Coronary artery (tissue), 2 donors: Measurements from ENCODE around the gene PRSS38.

ENCODE experiments used
- DNase-seq: peaks from one replicate; pipeline ENCODE4 v3.0.0-alpha.2; 2017; ENCODE audit warnings: low spot score
- H3K27ac ChIP-seq, 2 donors: fragments of 200-600 bp; sonication (generic); one replicate each; pipeline ENCODE4 v1.5.1; 2016 to 2019
- H3K4me3 ChIP-seq: fragments of 200-600 bp; sonication (generic); 2 replicates; pipeline ENCODE4 v1.5.1; 2016; ENCODE audit warnings: mild to moderate bottlenecking, moderate library complexity
- TF ChIP-seq, protein P1 (sequence below): fragments of 200-600 bp; sonication (generic); IDR thresholded peaks from one replicate; pipeline ENCODE4 v1.5.1; 2019; ENCODE audit warnings: antibody characterized with exemption

PRSS38 gene

DNA sequence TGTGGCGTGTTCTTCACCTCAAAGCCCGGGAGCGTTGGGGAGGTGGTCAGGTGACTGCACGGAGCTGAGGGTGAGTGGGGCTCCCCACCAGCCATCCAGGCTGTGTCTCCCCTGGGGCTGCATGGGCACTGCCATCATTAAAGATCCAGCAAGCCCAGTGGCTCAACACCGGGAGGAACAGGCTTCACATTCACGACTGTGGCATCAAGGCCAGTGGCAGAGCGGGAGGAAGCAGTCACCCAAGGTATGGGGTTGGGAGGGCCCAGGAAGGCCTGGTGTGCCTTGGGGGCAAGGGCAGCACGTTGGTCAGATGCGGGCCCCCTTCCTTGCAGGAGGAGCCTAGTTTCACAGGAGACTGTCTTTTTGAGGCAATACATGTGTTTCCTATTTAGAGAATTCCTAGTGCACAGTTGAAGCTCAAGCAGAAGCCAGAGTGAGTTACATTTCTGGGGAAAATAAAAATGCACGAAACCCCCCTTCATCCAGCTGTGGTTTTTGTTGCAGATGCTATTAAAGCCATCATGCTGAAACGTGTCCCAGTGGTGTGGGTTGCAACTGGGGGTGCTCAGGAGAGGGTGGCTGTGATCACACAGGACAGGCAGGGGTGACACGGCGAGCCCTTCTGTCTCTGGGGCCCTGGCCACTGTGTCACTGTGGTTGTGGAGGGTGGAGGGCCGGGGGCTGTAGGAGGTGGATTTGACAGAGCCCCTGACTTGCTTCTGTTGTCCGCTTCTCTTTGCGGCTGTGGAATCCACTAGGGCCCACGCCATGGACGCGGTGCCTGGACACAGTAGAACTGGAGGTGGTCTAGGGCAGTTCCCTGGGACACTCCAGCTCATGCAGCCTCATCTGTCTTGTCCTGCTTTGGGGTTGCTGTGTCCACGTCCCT, 46.2 kb upstream of the PRSS38 start:
- TF ChIP-seq, protein P1, sequence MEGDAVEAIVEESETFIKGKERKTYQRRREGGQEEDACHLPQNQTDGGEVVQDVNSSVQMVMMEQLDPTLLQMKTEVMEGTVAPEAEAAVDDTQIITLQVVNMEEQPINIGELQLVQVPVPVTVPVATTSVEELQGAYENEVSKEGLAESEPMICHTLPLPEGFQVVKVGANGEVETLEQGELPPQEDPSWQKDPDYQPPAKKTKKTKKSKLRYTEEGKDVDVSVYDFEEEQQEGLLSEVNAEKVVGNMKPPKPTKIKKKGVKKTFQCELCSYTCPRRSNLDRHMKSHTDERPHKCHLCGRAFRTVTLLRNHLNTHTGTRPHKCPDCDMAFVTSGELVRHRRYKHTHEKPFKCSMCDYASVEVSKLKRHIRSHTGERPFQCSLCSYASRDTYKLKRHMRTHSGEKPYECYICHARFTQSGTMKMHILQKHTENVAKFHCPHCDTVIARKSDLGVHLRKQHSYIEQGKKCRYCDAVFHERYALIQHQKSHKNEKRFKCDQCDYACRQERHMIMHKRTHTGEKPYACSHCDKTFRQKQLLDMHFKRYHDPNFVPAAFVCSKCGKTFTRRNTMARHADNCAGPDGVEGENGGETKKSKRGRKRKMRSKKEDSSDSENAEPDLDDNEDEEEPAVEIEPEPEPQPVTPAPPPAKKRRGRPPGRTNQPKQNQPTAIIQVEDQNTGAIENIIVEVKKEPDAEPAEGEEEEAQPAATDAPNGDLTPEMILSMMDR, result no peak
- H3K4me3 ChIP-seq, result no peak overlapping the region
- no peak overlapping the region for H3K27ac ChIP-seq
- no peak for DNase-seq

DNA sequence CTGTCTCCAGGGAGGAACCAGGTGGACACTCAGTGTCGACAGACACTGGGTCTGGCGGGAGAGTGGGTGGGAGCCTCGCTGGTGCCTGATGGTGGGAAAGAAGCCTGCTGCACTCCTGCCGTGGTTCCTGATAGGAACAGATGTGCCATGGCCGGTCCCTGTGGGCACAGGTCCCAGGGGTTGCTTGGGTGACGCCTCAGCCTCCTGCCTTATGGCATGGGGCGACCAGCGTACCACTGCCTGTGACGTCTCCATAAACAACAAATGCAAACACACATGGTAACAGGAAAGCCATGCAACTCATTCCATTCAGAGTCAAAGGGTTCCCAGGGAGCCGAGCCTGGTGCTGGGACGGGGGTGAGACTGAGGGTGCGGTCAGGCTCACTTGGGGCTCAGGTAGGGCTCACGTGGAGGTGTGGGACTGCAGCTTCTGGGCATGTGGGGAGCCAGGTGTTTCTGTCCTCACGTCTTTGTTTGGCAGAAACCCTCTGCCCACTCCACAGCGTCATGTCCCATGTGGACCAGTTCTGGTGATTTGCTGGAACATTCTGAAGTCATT, 45.5 kb upstream of the PRSS38 start:
- Histone ChIP-seq H3K27ac (no peak overlapping the region), H3K4me3 (no peak overlapping the region)
- TF ChIP-seq, protein P1, result no peak
- no peak for DNase-seq

DNA sequence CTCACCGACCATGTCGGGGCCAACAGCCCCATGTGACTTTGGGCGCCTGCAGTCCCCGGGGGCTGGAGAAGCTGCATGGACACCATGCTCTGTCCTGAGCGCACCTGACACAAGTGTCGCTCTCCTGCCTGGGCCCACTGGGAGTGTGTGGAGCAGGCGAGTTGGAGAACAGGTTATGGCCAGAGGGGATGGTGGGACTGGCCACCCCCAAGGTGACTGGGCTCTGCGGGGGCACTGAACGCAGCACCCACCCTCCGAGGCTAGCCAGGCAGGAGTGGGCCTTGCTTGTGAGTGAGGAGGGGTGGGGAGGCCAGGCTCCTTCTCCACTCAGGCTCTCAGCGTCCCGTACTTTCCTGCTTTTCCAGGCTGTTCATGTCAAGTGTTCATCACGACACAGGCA, 44.7 kb upstream of the PRSS38 start:
- no peak overlapping the region for H3K27ac ChIP-seq
- TF ChIP-seq, protein P1, result no peak
- DNase-seq, result no peak
- no peak overlapping the region for H3K4me3 ChIP-seq

DNA sequence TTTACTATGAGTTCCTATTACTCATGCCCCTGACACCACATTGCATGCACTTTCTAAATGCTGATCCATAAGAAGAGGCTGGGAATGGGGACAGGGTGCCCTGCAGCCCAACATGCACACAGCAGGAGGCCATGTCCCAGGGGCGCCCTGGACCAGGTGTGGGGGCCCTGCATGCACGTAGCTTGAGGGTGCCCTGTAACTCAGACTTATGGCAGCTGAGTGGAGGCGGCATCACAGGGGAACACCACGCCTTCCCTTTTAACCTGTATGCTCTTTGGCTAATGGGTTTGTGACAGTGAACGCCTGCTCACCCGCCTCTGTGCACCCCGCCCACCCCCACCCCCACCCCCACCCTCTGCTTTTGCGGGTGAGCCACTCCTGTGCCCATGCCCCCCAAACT, 44.1 kb upstream of the PRSS38 start:
- DNase-seq, result no peak
- no peak overlapping the region for H3K4me3 ChIP-seq
- TF ChIP-seq, protein P1, result no peak
- H3K27ac ChIP-seq, result no peak overlapping the region

DNA sequence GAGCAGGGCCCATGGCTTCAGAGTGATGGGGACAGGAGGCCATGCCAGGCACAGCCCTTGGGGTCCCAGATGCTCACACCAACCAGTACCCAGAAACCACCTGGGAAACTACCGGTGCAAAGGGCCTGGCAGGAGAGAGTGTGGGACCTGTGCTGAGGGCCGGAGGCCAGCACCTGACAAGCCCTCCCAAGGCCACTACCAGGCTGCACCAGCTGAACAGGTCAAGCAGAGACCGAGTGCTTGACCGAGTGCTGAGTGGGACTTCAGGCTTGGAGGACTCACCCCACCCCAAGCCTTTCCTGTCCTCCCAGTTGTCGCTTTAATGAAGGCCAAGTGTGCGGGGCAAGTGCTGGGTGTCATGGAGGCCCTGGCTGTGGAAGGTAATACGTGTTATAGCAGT, 43.7 kb upstream of the PRSS38 start:
- no peak overlapping the region for H3K27ac ChIP-seq
- DNase-seq, result no peak
- TF ChIP-seq, protein P1, result no peak
- H3K4me3 ChIP-seq, result no peak overlapping the region

DNA sequence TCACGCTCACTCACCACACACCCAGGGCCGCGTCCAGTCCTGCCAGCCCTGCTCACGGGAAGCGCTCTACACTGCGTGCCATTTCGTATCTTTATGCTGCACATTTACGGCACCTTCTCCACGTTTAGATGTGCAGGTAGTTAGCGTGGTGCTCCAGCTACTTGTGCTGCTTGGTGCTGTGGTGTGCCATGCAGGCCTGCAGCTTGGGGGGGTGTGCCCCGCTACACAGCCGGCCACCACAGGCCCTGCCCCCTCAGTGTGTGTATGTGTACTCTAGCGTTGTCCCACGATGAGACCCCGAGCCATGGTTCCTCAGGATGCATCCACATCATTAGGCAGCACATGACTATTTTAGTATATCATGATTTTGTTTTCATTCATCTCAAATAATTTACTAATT, 41.9 kb upstream of the PRSS38 start:
- Histone ChIP-seq H3K27ac (no peak overlapping the region), H3K4me3 (no peak overlapping the region)
- DNase-seq, result no peak
- TF ChIP-seq, protein P1, result no peak
